KG1 (cell line): Measurements from ENCODE around the gene ITPR1.

ENCODE experiments used
- DNase-seq: peaks from one replicate; lab custom pipeline; 2025; lab: John Stamatoyannopoulos, UW

ITPR1 gene

GRCh38 chr3:4814305-4814903 lies 321.3 kb downstream of the ITPR1 start:
- DNase-seq = no peak

DNA sequence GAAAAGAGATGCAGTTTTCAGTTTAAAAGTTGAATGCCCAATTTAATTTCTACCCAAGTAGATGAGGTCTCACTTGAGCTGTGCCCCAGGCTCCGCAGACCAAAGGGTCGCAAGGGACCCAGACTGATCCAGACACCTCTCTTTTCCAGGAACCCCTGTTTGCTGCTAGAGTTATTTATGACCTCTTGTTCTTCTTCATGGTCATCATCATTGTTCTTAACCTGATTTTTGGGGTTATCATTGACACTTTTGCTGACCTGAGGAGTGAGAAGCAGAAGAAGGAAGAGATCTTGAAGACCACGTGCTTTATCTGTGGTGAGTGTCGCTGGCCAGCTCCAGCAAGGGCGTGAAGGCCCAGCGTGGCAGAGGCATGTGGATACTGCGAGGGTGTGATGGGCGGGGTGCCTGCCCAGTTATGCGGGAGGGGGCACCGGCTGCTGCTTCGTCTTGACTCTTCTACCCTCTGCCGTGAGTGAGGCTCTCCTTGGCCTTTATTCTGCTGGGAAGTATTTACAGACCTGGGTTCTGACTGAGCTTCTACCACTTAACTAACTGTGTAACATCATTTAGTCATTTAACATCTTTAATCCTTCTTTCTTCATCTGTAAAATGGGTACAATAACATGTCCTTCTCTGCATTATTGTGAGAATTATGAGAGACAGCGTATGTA lies 321.9 kb downstream of the ITPR1 start:
- DNase-seq = no peak

DNA sequence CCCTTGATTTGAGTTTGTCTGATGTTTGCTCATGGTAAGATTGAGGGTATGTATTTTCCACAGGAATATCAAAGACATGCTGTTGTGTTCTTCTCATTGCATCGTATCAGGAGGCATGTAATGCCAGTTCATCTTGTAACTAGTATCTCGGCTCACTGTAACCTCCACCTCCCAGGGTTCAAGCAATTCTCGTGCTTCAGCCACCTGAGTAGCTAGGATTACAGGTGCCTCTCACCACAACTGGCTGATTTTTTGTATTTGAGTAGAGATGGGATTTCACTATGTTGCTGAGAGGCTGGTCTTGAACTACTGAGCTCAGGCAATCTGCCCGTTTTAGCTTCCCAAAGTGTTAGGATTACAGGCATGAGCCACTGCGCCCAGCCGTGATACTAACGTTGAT lies 323.2 kb downstream of the ITPR1 start:
- no peak for DNase-seq

DNA sequence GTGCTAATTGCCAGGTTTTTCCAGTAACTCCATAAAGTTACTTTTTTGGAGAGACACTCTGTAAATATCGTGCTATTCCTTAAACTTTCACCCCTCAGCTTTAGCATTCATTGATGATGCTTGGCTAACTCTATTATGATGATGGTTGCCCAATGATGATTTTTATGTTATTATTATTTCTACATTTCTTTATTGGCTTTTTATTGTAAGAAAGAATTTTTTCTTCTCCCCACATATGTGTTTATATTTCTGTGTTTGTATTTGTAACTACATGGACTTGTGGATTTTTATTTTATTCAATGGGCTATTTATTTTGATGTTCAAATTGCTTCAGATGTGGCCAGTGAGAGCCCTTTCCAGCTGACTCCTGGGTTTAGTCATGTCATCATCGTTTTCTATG lies 323.6 kb downstream of the ITPR1 start:
- DNase-seq = no peak

DNA sequence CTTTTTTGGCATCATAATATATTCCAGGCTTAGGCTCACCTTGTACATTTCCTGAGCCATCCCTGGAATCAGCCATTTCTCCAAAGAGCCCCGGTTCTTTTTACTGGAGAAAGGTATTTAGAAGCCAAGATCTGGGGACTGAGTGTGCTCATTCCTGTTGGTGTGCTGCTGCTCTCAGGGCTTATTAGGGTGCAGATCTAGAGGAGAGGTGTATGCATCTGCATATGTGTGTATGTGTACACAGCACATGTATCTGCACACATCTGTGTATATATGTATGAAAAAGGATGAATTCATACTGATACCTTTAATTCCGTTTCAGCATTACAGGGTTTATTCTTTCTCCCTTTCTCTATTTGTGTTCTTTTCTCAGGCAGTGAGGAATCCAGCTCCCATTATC lies 324.0 kb downstream of the ITPR1 start:
- DNase-seq = no peak

DNA sequence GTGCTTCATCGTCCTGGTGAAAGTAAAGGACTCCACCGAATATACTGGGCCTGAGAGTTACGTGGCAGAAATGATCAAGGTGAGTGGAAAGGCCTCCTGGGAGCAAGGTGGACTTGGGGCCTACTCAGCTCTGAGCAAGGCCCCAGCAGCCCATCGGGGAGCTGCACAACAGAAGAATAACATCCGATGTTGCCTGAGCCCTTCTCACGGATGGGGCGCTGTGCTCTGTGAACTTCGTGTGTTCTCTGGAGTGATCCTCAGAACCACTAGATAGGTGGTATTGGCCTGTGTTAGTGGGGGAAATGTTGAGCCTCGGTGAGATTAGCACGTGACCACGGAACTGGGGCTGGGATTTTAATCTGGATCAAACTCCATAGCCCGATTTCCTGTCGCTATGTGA lies 325.0 kb downstream of the ITPR1 start:
- DNase-seq = no peak

DNA sequence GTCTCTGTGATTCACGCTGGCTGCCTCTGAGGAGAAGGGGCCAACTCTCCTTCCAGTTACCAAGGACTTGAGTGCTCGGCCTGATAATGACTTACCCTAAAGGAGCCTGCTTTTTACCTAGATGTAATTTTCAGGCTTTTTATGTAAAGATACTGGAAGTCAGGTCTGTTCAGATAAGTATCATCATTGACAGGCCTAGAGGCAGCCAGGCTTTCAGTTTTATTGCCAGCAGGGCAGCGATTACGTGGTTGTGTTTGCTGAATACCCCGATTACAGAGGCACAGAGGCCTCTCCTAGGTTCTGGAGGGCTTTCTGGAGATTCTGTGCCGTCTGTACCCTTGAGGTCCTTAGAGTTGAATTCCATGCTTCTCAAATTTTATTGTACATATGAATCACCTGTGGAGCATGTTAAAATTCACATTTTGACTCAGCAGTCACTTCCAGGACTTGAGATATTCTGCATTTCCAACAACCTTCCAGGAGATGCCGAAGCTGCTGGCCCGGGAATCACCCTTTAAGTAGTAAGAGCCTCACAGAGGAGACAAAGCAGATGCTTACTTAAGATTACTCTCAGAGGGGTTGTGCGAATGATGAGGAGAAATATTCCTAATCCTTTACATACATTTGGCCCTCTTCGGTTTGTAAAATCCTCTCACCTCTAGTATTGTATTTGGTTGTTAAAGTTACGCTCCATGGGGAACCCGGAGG lies 326.0 kb downstream of the ITPR1 start:
- no peak for DNase-seq

GRCh38 chr3:4819746-4820145 lies 326.6 kb downstream of the ITPR1 start:
- no peak for DNase-seq

DNA sequence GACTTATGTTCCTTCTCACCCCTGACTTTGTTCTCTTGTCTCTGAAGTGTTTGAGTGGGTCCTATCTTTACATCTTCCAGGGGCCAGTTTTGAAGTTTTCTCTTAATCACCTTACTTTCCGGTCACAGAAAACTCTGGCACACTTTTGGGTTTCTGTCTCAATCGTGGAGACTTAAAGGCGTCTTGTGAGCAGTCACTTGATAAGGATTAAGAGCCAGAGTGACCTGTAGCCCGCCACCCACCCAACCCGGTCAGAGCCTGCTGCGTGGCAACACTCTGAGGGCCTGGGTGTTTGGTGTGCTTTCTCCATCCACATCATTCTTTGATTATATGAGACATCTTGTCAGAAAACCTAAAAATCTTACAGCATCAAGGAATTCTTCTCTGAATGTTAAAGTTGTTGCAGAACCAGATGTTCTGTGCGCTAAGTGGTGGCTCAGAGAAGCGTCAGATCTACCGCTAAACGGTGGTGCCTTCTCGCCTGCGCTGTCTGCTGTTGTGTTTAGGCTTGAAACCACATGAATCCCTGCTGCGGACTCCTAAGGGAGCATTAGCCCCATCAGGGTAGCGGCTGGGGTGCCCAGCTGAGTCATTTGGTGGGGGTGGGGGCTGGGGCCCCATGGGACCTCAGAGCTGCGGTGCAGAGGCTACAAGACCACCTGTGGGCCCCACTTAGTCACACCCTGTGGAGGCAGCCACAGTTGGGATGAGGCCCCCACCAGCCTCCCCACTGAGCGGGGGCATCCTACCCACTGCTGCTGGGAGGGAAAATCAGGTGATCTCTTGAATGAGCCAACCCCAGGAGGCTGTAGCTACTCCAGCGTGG lies 327.4 kb downstream of the ITPR1 start:
- DNase-seq = no peak

- no peak for DNase-seq
Observed at GRCh38 chr3:4821338-4821737, 328.2 kb downstream of the ITPR1 start.

GRCh38 chr3:4821975-4822374 lies 328.8 kb downstream of the ITPR1 start:
- DNase-seq = no peak

- DNase-seq = no peak
Observed at GRCh38 chr3:4822568-4822967, 329.4 kb downstream of the ITPR1 start.

- no peak for DNase-seq
Observed at GRCh38 chr3:4823385-4823784, 330.2 kb downstream of the ITPR1 start.

DNA sequence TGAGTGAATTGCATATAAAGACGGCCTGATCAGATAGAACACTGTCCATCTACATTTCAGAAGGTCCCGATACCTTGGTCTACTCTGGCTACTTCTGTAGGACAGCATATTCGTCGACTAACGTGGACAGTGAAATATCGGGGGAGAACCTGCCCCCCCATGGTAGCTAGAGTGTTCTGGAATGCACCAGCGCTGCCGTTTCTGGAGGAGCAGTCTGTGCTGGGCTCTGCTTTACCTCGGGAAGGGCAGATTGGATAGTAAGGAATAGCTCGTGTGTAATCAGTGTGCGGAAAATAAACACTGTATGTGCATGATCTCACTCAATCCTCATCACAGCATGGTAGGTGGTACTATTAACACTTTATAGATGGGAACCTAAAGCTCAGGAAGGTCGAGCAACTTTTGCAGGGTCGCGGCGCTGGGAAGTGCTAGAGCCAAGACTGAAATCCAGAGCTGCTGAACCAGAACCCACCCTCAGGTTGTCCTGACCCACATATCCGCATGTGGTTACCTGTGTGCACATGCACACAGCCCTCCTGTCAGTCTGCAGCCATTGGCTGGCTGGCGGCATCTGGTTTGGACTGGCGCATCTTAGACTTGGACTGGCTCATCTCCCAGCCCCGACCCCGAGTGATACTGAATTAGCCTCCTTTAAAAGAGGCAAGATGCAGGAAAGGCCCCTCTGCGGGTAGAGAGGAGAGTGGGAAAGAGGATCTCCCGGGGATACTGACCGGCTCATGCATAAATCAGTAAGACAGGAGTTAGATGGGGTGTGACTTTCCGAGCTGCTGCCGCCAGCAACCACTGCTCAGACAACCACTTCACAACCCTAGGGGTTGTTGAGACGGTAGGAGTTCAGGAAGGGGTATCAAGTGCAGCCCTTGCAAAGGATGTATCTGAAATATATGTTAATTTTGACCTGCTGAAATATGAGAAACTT lies 331.1 kb downstream of the ITPR1 start:
- DNase-seq = no peak

DNA sequence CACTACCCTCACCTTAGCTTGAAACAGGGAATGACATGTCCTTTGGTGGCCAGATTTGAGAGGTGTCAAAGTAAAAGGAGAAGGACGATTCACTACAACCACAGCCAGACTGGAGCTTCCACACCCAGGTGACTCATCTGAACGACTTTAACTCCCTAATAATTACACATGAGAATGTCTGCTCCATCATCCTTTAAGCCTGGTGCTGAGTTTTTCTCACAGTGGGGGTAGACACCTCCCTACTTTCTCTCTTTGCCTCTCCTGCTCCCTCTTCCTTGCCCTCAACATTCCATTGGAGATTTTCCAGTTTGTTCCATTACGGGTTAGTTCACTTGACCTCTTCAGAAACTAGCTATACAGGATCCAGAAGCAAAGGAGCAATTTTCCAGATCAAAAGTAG lies 331.8 kb downstream of the ITPR1 start:
- DNase-seq = no peak

GRCh38 chr3:4825436-4826236 lies 332.5 kb downstream of the ITPR1 start:
- no peak for DNase-seq

GRCh38 chr3:4826237-4827100 lies 333.3 kb downstream of the ITPR1 start:
- no peak for DNase-seq

DNA sequence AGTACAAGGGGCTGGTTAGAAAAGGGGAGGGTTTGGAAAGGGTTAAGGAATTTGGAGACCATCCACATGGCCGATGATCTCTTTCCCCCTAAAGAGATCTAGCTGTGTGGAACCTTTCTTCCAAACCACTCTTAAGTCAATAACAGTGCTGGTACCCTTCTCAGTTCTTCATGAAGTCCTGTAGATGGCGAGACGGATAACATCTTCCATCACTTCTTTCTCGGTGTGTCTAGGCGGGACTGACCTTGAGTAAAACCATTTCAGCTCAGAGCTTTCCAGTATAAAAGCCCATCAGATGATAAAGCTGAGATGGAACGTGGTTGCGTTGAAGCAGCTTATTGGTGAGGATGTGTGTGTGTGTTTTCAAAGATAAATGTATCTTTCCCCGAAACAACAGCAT lies 334.6 kb downstream of the ITPR1 start:
- DNase-seq = no peak

- no peak for DNase-seq
Observed at GRCh38 chr3:4828279-4829030, 335.3 kb downstream of the ITPR1 start.
